ENCODE measurements around the gene HES2. TPM values are rescaled to one million over a fixed set of nuclear protein-coding genes. Genes with fewer than 3 reads are reported as not detected.

The HES2 gene
- polyA plus RNA-seq, 1 donor from 2014 or later = not detected

DNA sequence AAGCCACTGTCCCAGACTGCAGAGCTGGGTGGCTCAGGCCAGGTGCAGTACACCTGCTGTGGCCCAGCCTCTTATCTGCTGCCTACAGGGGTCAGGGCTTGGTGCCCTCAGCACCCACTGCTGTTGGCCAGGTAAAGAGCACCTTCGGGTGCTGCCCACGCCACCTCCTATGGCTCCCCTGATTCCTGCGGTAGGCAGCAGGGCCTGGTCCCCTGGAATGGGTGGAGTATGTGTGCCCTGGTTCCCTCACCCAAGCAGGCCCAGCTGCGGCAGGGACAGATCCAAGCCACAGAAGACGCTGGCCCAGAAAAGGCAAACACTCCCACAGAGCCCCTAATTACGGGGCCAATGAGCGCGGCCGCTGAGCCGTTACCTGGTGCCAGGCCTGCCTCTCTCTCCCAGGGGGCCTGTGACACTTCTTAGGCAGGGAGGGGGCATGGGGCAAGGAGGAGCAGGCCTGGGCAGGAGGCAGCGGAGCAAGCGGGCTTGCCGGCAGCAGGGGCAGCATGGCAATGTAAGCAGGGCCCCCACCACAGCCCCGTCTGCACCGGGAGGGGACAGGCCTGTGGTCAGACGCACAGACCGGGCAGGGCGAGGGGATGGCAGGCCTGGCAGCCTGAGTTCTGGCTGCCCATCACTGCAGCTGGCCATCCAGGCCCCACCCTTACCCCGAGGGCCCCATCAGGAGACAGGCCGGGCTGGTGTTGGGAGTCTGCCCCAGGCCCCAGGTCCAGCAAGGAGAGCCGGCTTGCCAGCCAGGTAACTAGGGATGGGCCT is 23.8 kb upstream of the HES2 start:
- Histone ChIP-seq H3K79me2 (replicated peaks; ENCODE audit: insufficient read depth, low read length) (no peaks in the 10 kb centered on the region), H3K36me3 (ENCODE audit: insufficient read depth, low read length) (no peaks in the 10 kb centered on the region), H3K4me2 (ENCODE audit: low read length) (no peak overlapping the region), H4K20me1 (ENCODE audit: insufficient read depth) (no peaks in the 10 kb centered on the region), H3K27ac (ENCODE audit: low read length) (no peak overlapping the region), H3K9me2 (ENCODE audit: insufficient read depth, low read length) (no peaks in the 10 kb centered on the region), H3K4me3 (ENCODE audit: low read length) (no peak overlapping the region), H3K27me3 (ENCODE audit: insufficient read depth, low read depth, low read length) (peaks cover 39% of the 10 kb centered on the region), H3F3A (ENCODE audit: insufficient read depth, low read length, poor library complexity, severe bottlenecking) (no peaks in the 10 kb centered on the region), H3K9me3 (ENCODE audit: low read length) (no peaks in the 10 kb centered on the region), H2AFZ (ENCODE audit: low read depth, low read length) (no peak overlapping the region), H3K9ac (ENCODE audit: low read length) (no peak overlapping the region)
- TF ChIP-seq, protein P1, sequence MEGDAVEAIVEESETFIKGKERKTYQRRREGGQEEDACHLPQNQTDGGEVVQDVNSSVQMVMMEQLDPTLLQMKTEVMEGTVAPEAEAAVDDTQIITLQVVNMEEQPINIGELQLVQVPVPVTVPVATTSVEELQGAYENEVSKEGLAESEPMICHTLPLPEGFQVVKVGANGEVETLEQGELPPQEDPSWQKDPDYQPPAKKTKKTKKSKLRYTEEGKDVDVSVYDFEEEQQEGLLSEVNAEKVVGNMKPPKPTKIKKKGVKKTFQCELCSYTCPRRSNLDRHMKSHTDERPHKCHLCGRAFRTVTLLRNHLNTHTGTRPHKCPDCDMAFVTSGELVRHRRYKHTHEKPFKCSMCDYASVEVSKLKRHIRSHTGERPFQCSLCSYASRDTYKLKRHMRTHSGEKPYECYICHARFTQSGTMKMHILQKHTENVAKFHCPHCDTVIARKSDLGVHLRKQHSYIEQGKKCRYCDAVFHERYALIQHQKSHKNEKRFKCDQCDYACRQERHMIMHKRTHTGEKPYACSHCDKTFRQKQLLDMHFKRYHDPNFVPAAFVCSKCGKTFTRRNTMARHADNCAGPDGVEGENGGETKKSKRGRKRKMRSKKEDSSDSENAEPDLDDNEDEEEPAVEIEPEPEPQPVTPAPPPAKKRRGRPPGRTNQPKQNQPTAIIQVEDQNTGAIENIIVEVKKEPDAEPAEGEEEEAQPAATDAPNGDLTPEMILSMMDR (IDR thresholded peaks at IDR 0.05; ENCODE audit: poor library complexity, severe bottlenecking) = no peak
- no peak for TF ChIP-seq RAD21 (conservative IDR thresholded peaks at IDR 0.05)
- TF ChIP-seq EZH2 (IDR thresholded peaks at IDR 0.05; ENCODE audit: borderline replicate concordance, insufficient read depth, low read length, poor library complexity, severe bottlenecking) = no peak
- no peak for TF ChIP-seq TAF1 (IDR thresholded peaks at IDR 0.05; ENCODE audit: low read depth)
- TF ChIP-seq MXI1 (conservative IDR thresholded peaks at IDR 0.05; ENCODE audit: poor library complexity, severe bottlenecking) = no peak
- TF ChIP-seq, protein P2, sequence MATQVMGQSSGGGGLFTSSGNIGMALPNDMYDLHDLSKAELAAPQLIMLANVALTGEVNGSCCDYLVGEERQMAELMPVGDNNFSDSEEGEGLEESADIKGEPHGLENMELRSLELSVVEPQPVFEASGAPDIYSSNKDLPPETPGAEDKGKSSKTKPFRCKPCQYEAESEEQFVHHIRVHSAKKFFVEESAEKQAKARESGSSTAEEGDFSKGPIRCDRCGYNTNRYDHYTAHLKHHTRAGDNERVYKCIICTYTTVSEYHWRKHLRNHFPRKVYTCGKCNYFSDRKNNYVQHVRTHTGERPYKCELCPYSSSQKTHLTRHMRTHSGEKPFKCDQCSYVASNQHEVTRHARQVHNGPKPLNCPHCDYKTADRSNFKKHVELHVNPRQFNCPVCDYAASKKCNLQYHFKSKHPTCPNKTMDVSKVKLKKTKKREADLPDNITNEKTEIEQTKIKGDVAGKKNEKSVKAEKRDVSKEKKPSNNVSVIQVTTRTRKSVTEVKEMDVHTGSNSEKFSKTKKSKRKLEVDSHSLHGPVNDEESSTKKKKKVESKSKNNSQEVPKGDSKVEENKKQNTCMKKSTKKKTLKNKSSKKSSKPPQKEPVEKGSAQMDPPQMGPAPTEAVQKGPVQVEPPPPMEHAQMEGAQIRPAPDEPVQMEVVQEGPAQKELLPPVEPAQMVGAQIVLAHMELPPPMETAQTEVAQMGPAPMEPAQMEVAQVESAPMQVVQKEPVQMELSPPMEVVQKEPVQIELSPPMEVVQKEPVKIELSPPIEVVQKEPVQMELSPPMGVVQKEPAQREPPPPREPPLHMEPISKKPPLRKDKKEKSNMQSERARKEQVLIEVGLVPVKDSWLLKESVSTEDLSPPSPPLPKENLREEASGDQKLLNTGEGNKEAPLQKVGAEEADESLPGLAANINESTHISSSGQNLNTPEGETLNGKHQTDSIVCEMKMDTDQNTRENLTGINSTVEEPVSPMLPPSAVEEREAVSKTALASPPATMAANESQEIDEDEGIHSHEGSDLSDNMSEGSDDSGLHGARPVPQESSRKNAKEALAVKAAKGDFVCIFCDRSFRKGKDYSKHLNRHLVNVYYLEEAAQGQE (IDR thresholded peaks at IDR 0.05; ENCODE audit: borderline replicate concordance) = no peak
- no peak for TF ChIP-seq POLR2AphosphoS5 (IDR thresholded peaks at IDR 0.05)
- no peak for TF ChIP-seq EP300 (conservative IDR thresholded peaks at IDR 0.05; ENCODE audit: poor library complexity, severe bottlenecking)
- no peak for TF ChIP-seq SMC3 (conservative IDR thresholded peaks at IDR 0.05; ENCODE audit: poor library complexity)

DNA sequence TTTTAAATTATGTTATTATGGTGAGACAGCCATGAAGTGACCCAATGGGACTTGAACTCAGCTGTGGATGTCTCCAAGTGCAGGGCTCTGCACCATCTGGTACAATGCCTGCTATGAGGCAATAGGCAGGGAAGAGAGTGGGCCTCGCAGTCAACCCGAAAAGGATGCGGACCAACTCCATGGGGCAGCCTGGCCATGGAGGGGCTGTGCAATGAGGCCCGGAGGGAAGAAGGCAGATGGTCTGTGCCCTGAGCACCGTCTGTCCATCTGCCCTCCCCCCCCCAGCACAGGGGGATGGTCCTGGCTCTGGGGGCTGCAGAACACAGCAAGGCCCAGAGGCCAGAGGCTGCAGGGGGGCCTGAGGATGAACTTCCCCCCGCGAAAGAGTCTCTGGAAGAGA is 21.9 kb upstream of the HES2 start:
- Histone ChIP-seq H4K20me1 (ENCODE audit: insufficient read depth) (no peaks in the 10 kb centered on the region), H3K27me3 (ENCODE audit: insufficient read depth, low read depth, low read length) (peaks cover 20% of the 10 kb centered on the region), H3K4me2 (ENCODE audit: low read length) (no peak overlapping the region), H3K36me3 (ENCODE audit: insufficient read depth, low read length) (no peaks in the 10 kb centered on the region), H3K4me3 (ENCODE audit: low read length) (no peak overlapping the region), H3K27ac (ENCODE audit: low read length) (no peak overlapping the region), H3K9me2 (ENCODE audit: insufficient read depth, low read length) (no peaks in the 10 kb centered on the region), H2AFZ (ENCODE audit: low read depth, low read length) (no peak overlapping the region), H3K9me3 (ENCODE audit: low read length) (no peaks in the 10 kb centered on the region), H3K9ac (ENCODE audit: low read length) (no peak overlapping the region), H3F3A (ENCODE audit: insufficient read depth, low read length, poor library complexity, severe bottlenecking) (no peaks in the 10 kb centered on the region), H3K79me2 (replicated peaks; ENCODE audit: insufficient read depth, low read length) (no peaks in the 10 kb centered on the region)
- no peak for TF ChIP-seq POLR2AphosphoS5 (IDR thresholded peaks at IDR 0.05)
- no peak for TF ChIP-seq SMC3 (conservative IDR thresholded peaks at IDR 0.05; ENCODE audit: poor library complexity)
- no peak for TF ChIP-seq EZH2 (IDR thresholded peaks at IDR 0.05; ENCODE audit: borderline replicate concordance, insufficient read depth, low read length, poor library complexity, severe bottlenecking)
- TF ChIP-seq, protein P1 (IDR thresholded peaks at IDR 0.05; ENCODE audit: poor library complexity, severe bottlenecking) = no peak
- no peak for TF ChIP-seq EP300 (conservative IDR thresholded peaks at IDR 0.05; ENCODE audit: poor library complexity, severe bottlenecking)
